Stomach (tissue), 9 donors: ENCODE measurements around the gene SIGLEC1. TPM values are rescaled to one million over a fixed set of nuclear protein-coding genes. Genes with fewer than 3 reads are reported as not detected.

Experiments
- DNase-seq, 2 donors: peaks; one replicate each; pipeline versions ENCODE4 v3.0.0 to v3.0.0-alpha.2; 2013 to 2019
- H3K27ac ChIP-seq, 5 donors: fragments of 200-600 bp in 4 of 5; sonication (generic) in 4 of 5; one replicate each; pipeline ENCODE4 v1.5.1; 2013 to 2019; ENCODE audit warnings: mild to moderate bottlenecking in 1 of 5, moderate library complexity in 1 of 5
- H3K27me3 ChIP-seq, 3 donors: fragments of 200-600 bp; sonication (generic); one replicate each; pipeline ENCODE4 v1.5.1; 2017 to 2019; ENCODE audit warnings: mixed run types in 1 of 3
- H3K36me3 ChIP-seq, 4 donors: fragments of 200-600 bp; sonication (generic); 1 replicate in 3 of 4; 2 replicates in 1 of 4; pipeline ENCODE4 v1.5.1; 2016 to 2019
- H3K4me1 ChIP-seq, 4 donors: fragments of 200-600 bp; sonication (generic); one replicate each; pipeline ENCODE4 v1.5.1; 2016 to 2019
- H3K4me3 ChIP-seq, 4 donors: fragments of 200-600 bp; sonication (generic) in 3 of 4; one replicate each; pipeline ENCODE4 v1.5.1; 2016 to 2019; ENCODE audit warnings: mild to moderate bottlenecking in 1 of 4
- H3K9me3 ChIP-seq, 4 donors: fragments of 200-600 bp; sonication (generic); one replicate each; pipeline ENCODE4 v1.5.1; 2016 to 2019
- CTCF ChIP-seq, 7 experiments: fragments of 450-650 bp in 4 of 7; fragments of 200-600 bp in 3 of 7; sonication (generic) in 3 of 7; IDR thresholded peaks; one replicate each; pipeline ENCODE4 v1.5.1; 2016 to 2019; ENCODE audit warnings: antibody characterized with exemption in 7 of 7, control low read depth in 2 of 7, mild to moderate bottlenecking in 1 of 7
- EP300 ChIP-seq: sonication (generic); formaldehyde crosslinking; IDR thresholded peaks from one replicate; pipeline ENCODE4 v1.6.1; 2017; ENCODE audit warnings: antibody characterized with exemption
- POLR2A ChIP-seq, 4 donors: fragments of 450-650 bp; IDR thresholded peaks; one replicate each; pipeline ENCODE4 v1.6.1; 2016; ENCODE audit warnings: antibody characterized with exemption in 4 of 4, control low read depth in 2 of 4, mild to moderate bottlenecking in 1 of 4, moderate library complexity in 1 of 4
- POLR2AphosphoS5 ChIP-seq, 3 donors: sonication (generic); formaldehyde crosslinking; IDR thresholded peaks; one replicate each; pipeline ENCODE4 v1.6.1; 2016; ENCODE audit warnings: antibody characterized with exemption in 3 of 3
- WGBS, 5 donors: extraction: QIAGEN DNeasy Blood & Tissue Kit in 3 of 5; methylation state at CpG; one replicate each; pipeline versions ENCODE4 v1.1.5 to v1.1.7; 2013 to 2018; 5-methylcytosine and 5-hydroxymethylcytosine counted together
- intact Hi-C: fragments of 100-400 bp; cut with DNase I; formaldehyde crosslinking; loops from one replicate; pipeline ENCODE4 v1.15.1; 2023; ENCODE audit warnings: low total_unique reads
- polyA plus RNA-seq, 3 donors: library from polyadenylated mRNA; stranded (reverse); fragments of 200-250 nt; gene quantifications; one replicate each; pipeline ENCODE4 v1.2.3, GENCODE V29; 2013
- total RNA-seq, 5 donors: library from RNA; depleted of rRNA; stranded (reverse); fragments of >200 nt; gene quantifications; one replicate each; pipeline versions ENCODE4 v1.1.0 to v1.2.3, GENCODE V29; 2014 to 2016
- donor health status: healthy with polysubstance abuse.
- donor health status: Bipolar disorder and iron deficiency.
- donor health status: healthy.

The SIGLEC1 gene
- total and polyA plus RNA-seq, 8 donors = 1.4 to 22.2 (median 1.8) TPM

- no peaks in the 10 kb centered on the region for H3K36me3 ChIP-seq
- TF ChIP-seq EP300 (no peak), CTCF (IDR thresholded peaks at IDR 0.05) (no peak), POLR2A (IDR thresholded peaks at IDR 0.05) (no peak), POLR2AphosphoS5 (IDR thresholded peaks at IDR 0.05) (no peak)
- WGBS, 5 donors = 10 to 24% (median 12%) methylated on average over 12 to 32 of the region's 32 CpGs
- intact Hi-C loops = no loop called here
- peak overlapping the region; percentile 41 to 87 (median 82) for H3K27ac ChIP-seq
- H3K4me3 ChIP-seq = peak overlapping the region; percentile 51 to 56 (median 55)
- peaks cover 0 to 40% (median 25%) of the 10 kb centered on the region in 3 donors for H3K27me3 ChIP-seq
- H3K9me3 ChIP-seq = no peaks in the 10 kb centered on the region
- no peak for DNase-seq
- H3K4me1 ChIP-seq = peaks cover 31 to 65% (median 52%) of the 10 kb centered on the region in 4 donors
These were observed 31.0 kb downstream of the SIGLEC1 start for GRCh38 chr20:3681352-3681930.

GRCh38 chr20:3680701-3681351 lies 31.6 kb downstream of the SIGLEC1 start:
- no peak for TF ChIP-seq EP300
- TF ChIP-seq POLR2A (IDR thresholded peaks at IDR 0.05) = no peak
- TF ChIP-seq POLR2AphosphoS5 (IDR thresholded peaks at IDR 0.05) = no peak
- TF ChIP-seq CTCF (IDR thresholded peaks at IDR 0.05) = no peak
- whole genome bisulfite sequencing, 5 donors = 50 to 64% (median 58%) methylated on average over 13 to 15 of the region's 15 CpGs
- Histone ChIP-seq H3K27ac (peak overlapping the region; percentile 54 to 87 (median 82)), H3K4me3 (peak overlapping the region; percentile 51 to 56 (median 55)), H3K9me3 (no peaks in the 10 kb centered on the region), H3K36me3 (peaks cover 0 to 3% (median 0%) of the 10 kb centered on the region in 4 donors), H3K4me1 (peaks cover 29 to 61% (median 53%) of the 10 kb centered on the region in 4 donors), H3K27me3 (peaks cover 0 to 46% (median 28%) of the 10 kb centered on the region in 3 donors)
- DNase-seq = no peak
- intact Hi-C loops = no loop called here

- DNase-seq = peak; percentile 30 to 77
- Histone ChIP-seq H3K27me3 (peaks cover 0 to 54% (median 28%) of the 10 kb centered on the region in 3 donors), H3K9me3 (no peaks in the 10 kb centered on the region), H3K4me3 (peak overlapping the region; percentile 51 to 56 (median 55)), H3K27ac (peak overlapping the region; percentile 54 to 87 (median 82)), H3K4me1 (peaks cover 29 to 55% (median 53%) of the 10 kb centered on the region in 4 donors), H3K36me3 (peaks cover 0 to 10% (median 1%) of the 10 kb centered on the region in 4 donors)
- intact Hi-C loops = loop anchor here (10.0 kb wide), 2 partner anchors 85 to 415 kb away; partner anchors contain the start of gene ADISSP
- TF ChIP-seq POLR2AphosphoS5 (IDR thresholded peaks at IDR 0.05) = peak in 2 of 3 donors; percentile 21 to 22
- TF ChIP-seq EP300 = no peak
- WGBS, 5 donors = 52 to 66% (median 61%) methylated on average over 14 to 18 of the region's 18 CpGs
These were observed 32.4 kb downstream of the SIGLEC1 start for GRCh38 chr20:3679749-3680700.

- DNase-seq = no peak
- intact Hi-C loops = loop anchor here (10.0 kb wide), 2 partner anchors 86 to 416 kb away; partner anchors contain the start of gene ADISSP
- TF ChIP-seq POLR2A (IDR thresholded peaks at IDR 0.05) (no peak), POLR2AphosphoS5 (IDR thresholded peaks at IDR 0.05) (no peak), CTCF (IDR thresholded peaks at IDR 0.05) (no peak), EP300 (no peak)
- peaks cover 0 to 19% (median 4%) of the 10 kb centered on the region in 4 donors for H3K36me3 ChIP-seq
- 66 to 79% (median 76%) methylated on average over 10 to 14 of the region's 14 CpGs for WGBS, 5 donors
- H3K4me1 ChIP-seq = peaks cover 29 to 55% (median 53%) of the 10 kb centered on the region in 4 donors
- H3K4me3 ChIP-seq = peak overlapping the region in 1 of 4 donors; percentile 56
- peak overlapping the region in 4 of 5 donors; percentile 75 to 87 (median 84) for H3K27ac ChIP-seq
- H3K27me3 ChIP-seq = peaks cover 0 to 64% (median 36%) of the 10 kb centered on the region in 3 donors
- H3K9me3 ChIP-seq = no peaks in the 10 kb centered on the region
These were observed 33.3 kb downstream of the SIGLEC1 start for GRCh38 chr20:3678856-3679720.
